ENCODE results near the gene KRT78.
"Not testable (repeated sequence)": the region's sequence is repeated elsewhere in the genome, so short reads cannot be mapped to it uniquely, and the experiment has no call there.

The KRT78 gene

GRCh38 chr12:52796429-52796794 is 52.4 kb downstream of the KRT78 start:
- H3K27ac ChIP-seq, result no peak overlapping the region
- TF ChIP-seq CTCF (IDR thresholded peaks at IDR 0.05), result no peak
- TF ChIP-seq ZFX (IDR thresholded peaks at IDR 0.05; ENCODE audit: borderline replicate concordance), result no peak

- TF ChIP-seq ZFX (IDR thresholded peaks at IDR 0.05; ENCODE audit: borderline replicate concordance) (no peak), CTCF (IDR thresholded peaks at IDR 0.05) (no peak)
- no peak within 1 kb of the TSS for H3K27ac ChIP-seq
Observed at GRCh38 chr12:52795694-52796428, 52.9 kb downstream of the KRT78 start, which contains the start of gene KRT3. Gene KRT3 (minus strand): TSS chr12:52796117. CDS start chr12:52796042, 75 bp downstream.

- not testable (repeated sequence) for H3K27ac ChIP-seq
Observed at GRCh38 chr12:52795332-52795674, 53.5 kb downstream of the KRT78 start.

- no peak overlapping the region for H3K27ac ChIP-seq
- TF ChIP-seq ZFX (IDR thresholded peaks at IDR 0.05; ENCODE audit: borderline replicate concordance), result no peak
- TF ChIP-seq CTCF (IDR thresholded peaks at IDR 0.05), result no peak
Observed at GRCh38 chr12:52794479-52795331, 54.1 kb downstream of the KRT78 start.

GRCh38 chr12:52792185-52793029 is 56.4 kb downstream of the KRT78 start:
- TF ChIP-seq CTCF (IDR thresholded peaks at IDR 0.05) (no peak), ZFX (IDR thresholded peaks at IDR 0.05; ENCODE audit: borderline replicate concordance) (no peak)
- no peak overlapping the region for H3K27ac ChIP-seq

- H3K27ac ChIP-seq, result no peak overlapping the region
- no peak for TF ChIP-seq ZFX (IDR thresholded peaks at IDR 0.05; ENCODE audit: borderline replicate concordance)
- no peak for TF ChIP-seq CTCF (IDR thresholded peaks at IDR 0.05)
Observed at GRCh38 chr12:52791271-52792184, 57.3 kb downstream of the KRT78 start.

Measured in 22Rv1 (cell line).